ENCODE data around the gene CREB3L4.
"Not testable (repeated sequence)": the region's sequence is repeated elsewhere in the genome, so short reads cannot be mapped to it uniquely, and the experiment has no call there.

Gene CREB3L4

DNA sequence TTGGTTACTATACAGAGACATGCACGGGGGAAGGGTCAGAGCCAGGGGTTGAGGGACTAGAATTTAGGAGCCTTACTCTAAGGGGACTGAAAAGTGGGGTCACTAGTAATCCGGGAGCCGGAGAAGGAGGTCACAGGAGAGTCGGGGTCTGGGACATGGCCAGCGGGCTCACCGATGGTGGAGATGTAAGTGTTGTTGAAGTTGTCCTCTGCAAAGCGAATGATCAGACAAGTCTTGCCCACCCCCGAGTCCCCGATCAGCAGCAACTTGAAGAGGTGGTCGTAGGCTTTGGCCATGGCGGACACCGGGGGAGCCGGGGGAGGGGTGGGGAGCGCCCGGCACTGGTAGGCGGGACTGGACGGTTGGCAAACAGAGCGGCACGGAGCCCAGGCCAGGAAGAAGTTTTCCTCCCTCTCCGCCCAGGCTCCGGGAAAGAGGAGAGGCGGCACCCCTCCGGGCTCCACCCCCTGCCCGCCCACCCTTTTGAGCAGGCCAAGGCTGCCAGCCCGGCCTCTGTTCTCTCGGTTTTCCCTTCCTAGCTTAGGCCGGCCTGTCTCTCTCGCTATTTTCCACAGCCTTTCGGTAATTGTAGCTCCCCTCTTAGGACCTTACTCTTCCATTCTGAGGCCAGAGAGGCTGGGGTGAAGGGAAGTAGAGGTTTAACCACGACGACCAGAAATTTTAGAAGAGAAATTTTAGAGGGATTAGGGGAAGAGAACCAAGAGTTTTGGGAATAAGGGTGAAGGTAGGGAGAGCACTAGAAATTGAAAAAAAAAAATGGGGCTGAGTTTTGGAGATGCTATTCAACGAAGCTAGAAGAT lies 18.4 kb downstream of the CREB3L4 start, which contains the start of gene RAB13:
TSS of gene RAB13 (minus strand) at position 399 of the 821 bp plus-strand sequence. CDS start at position 296, 103 bp downstream.
- DNase-seq (ENCODE audit: low read depth) = no peak

DNA sequence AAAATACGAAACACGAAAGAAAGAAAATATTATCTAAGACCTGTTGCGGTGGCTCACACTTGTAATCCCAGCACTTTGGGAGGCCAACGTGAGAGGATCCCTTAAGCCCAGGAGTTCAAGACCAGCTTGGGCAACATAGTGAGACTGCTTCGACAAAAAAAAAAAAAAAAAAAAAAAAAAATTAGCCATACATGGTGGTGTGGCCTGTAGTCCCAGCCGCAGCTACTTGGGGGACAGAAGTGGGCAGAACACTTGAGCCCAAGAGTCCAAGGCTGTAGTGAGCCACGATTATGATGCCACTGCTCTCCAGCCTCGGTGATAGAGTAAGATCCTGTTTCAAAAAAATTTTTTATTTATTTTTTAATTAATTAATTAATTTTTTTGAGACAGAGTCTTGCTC lies 19.9 kb downstream of the CREB3L4 start:
- no peak for DNase-seq (ENCODE audit: low read depth)

DNA sequence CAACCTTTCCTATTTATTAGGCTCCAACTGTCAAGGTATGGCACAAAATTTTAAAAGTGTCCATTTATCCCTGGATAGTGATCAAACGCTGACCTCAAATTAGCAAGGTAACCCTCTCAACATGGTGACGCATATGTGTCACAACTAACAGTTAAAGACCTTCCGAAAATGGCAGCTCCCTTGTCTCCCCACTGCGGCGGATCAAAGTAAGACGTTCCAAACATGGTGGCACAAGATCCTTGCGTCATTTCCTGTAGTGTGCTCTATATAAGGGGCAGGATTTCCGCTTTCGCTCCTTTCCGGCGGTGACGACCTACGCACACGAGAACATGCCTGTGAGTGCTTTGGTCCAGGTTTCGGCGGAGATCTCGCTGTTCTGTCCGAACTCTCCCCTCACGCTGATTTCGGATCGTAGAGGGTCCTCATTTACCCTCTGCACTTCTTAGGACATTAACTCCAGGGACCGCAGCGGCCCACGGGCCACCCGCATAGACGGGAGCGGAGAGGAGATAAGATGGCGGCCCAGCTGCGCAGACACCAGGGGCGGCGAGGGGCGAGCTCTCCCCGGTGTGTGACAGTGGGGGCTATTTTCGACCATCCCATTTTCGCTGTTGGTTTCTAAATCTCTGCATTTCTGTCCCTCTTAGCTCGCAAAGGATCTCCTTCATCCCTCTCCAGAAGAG lies 22.9 kb downstream of the CREB3L4 start, which contains the start of gene RPS27:
TSS of gene RPS27 (plus strand) at position 295 of the 683 bp plus-strand sequence. CDS start at position 330, 35 bp downstream.
- DNase-seq (ENCODE audit: low read depth) = peak; percentile 84

DNA sequence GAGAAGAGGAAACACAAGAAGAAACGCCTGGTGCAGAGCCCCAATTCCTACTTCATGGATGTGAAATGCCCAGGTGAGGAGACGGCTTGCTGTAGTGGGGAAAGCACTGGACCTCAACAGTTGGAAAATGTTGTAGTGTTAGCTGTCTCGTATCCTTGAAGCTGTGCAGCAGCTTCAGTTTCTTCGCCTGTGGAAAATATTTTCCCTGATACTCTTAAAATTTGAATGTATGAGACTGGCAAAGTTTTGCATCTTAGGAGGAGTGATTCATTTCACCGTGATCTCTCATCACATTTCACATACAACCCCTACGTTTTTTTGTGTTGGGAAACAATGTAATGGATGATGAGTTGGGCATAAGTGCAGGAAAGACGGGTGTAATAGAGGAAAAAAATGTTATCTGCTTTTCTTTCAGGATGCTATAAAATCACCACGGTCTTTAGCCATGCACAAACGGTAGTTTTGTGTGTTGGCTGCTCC lies 23.5 kb downstream of the CREB3L4 start:
- no peak for DNase-seq (ENCODE audit: low read depth)

DNA sequence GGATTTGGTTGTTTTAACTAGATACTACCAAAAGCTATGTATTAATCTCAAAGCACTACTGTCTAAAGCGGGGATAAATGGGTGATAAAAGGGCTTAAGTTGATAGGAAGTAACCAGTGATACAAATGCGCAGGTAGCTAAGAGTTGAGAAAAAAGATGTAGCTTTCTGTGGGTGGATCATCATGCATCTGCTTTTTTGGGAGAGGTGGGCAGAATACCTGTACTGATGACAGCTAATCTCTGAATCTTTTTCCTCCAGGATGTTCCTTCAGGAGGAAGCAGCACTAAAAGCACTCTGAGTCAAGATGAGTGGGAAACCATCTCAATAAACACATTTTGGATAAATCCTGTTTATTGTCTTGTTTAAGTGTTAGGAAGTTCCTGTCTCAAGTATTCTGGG lies 24.1 kb downstream of the CREB3L4 start:
- no peak for DNase-seq (ENCODE audit: low read depth)

DNA sequence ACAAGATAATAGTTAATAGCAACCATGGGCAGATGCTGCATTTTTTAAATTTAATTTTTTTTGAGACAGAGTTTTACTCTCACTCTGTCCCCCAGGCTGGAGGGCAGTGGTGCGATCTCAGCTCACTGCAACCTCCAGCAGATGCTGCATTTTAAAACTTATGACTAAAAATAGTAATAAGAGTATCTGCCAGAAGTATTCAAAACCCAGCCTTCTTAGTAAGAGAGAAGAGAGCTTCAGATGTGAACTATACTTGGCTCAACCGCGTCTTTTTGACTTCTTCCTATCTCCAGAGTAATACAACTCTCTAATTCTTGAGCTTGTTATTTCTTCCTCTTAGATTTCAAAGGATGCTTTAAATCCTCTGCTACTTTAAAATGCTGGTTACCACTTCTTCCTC lies 27.5 kb downstream of the CREB3L4 start:
- no peak for DNase-seq (ENCODE audit: low read depth)

DNA sequence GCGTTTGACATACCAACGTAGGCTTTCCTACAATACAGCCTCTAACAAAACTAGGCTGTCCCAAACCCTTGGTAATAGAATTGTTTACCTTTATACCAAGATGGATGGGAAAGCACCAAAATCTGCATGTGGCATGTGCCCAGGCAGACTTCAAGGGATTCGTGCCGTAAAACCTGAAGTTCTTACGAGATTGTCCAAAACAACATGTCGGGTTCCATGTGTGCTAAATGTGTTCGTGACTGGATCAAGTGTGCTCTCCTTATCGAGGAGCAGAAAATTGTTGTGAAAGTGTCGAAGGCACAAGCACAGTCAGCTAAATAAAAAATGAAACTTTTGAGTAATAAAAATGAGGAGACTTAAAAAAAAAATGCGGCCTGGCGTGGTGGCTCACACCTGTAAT lies 27.9 kb downstream of the CREB3L4 start:
- no peak for DNase-seq (ENCODE audit: low read depth)

DNA sequence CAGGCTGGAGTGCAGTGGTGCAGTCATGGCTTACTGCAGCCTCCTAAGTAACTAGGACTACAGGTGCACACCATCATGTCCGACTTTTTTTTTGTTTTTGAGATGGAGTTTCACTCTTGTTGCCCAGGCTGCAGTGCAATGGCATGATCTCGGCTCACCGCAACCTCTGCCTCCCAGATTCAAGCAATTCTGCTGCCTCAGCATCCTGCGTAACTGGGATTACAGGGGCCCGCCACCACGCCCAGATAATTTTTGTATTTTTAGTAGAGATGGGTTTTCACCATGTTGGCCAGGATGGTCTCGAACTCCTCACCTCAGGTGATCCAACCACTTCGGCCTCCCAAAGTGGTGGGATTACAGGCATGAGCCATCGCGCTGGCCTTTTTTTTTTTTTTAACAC lies 29.2 kb downstream of the CREB3L4 start:
- not testable (repeated sequence) for DNase-seq (ENCODE audit: low read depth)

DNA sequence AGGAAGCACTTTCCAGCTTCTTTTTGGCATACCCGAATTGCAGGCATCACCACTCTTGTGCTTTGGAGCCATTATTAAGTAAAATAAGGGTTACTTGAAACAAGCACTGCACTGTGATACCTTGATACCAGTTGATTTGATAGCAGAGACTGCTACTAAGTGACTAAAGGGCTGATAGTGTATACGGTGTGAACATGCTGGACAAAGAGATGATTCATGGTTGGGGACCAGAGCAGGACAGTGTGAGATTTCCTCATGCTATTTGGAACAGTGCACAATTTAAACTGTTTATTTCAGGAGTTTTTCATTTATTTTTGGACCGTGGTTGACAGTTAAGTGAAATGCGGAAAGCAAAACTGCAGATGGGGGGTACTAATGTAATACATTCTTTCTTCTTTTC lies 32.7 kb downstream of the CREB3L4 start:
- no peak for DNase-seq (ENCODE audit: low read depth)

DNA sequence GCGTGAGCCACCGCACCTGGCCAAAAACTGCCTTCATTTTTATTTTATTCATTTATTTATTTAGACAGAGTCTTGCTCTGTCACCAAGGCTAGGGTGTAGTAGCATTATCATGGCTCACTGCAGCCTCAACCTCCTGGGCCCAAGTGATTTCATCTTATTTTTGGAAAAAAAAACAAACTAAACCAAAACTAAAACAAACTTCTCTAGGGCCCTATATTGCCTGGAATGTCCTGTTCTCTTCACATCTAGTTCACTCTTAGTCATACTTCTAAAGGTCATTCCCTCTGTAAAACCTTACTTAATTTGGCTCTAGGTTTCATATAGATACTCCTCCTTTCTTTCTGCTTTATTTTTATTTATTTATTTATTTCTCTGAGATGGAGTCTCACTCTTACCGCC lies 38.4 kb downstream of the CREB3L4 start:
- no peak for DNase-seq (ENCODE audit: low read depth)

DNA sequence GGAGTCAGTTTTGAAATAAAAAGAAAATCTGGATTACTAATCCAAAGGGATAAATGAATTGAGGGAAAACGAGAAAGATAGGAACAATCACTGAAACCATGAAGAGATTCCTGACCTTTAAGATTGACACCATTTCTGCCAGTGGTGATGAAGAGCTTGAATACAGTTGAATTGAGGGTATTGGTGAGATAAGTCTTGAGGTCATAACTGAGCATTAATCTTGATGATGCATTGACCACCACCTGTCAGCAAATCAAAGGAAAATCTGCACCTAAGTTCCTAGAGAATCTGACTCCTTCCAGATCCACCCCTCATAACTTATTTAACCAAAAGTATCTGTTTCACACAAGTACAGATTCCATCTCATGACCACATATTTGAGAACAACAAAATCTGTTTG lies 44.4 kb downstream of the CREB3L4 start:
- no peak for DNase-seq (ENCODE audit: low read depth)

DNA sequence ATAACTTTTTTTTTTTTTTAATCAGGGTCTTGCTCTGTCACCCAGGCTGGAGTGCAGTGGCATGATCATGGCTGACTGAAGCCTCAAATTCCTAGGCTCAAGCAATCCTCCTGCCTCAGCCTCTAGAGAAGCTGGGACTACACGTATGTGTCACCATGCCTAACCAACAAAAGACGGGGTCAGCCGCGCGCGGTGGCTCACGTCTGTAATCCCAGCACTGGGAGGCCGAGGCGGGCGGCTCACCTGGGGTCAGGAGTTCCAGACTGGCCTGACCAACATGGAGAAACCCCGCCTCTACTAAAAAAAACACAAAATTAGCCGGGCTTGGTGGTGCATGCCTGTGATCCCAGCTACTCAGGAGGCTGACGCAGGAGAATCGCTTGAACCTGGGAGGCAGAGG lies 44.8 kb downstream of the CREB3L4 start:
- DNase-seq (ENCODE audit: low read depth) = not testable (repeated sequence)

DNA sequence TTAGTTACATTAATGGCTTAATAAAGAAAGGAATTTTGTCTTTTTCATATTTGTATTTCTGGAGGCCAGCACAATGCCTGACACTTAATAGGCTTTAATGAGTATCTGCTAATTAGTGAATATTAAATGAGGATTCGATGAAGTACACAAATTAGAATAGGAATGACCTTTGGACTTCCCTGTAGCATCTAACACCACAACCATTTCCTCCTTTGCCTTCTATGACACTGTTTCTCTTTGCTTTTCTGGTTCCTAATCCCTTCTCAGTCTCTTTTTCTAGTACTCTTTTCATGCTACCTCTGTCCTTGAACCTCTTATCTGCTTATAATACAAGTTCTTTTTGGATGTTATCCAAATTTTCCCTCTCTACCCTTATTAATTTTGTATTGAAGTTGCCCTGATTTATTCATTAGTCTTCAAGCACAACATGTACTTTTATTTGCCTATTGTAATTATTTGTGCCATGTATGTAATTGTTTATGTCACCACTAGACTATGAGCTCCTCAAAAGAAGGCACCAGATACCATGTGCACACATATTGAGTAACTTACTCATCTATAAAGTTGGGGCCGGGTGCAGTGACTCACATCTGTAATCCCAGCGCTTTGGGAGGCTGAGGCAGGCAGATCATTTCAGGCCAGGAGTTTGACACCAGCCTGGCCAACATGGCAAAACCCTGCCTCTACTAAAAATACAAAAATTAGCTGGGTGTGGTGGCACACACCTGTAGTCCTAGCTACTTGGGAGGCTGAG lies 46.6 kb downstream of the CREB3L4 start:
- DNase-seq (ENCODE audit: low read depth) = no peak

DNA sequence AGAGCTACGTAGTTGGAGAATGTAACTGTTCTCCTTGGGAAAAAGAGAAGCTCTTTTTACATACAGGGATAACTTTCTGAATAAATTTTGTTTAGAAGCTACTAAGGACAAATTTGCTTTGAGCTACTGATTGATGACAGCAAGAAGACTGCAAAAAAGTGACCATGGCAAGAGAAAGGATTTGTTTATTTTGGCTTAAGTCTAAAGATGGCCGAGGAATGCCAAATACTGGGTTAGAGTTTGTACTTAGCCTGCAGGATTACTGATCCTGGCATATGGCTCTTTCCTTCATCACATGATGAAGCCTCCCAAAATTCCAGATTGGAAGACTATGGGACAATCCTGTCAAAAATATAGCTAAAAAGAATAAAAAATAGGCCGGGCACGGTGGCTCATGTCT lies 51.6 kb downstream of the CREB3L4 start:
- no peak for DNase-seq (ENCODE audit: low read depth)

DNA sequence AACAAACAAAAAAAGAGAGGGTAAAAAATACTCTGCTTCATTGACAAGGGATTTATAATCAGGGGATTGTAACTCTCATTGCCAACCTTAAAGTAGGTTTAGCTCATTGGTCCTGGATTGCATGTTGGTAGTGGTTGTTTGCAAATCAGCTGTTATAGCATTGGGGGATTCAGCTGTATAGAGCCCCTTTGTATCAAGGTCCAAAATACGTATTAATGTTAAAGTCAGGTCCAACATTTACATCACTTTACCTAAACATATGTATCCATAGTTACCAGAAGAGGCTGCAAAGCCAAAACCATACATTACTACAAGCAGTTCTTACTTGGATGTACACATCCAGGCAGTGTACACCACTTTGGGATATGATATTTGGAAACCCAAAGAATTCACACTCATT lies 52.2 kb downstream of the CREB3L4 start:
- no peak for DNase-seq (ENCODE audit: low read depth)
